Upper lobe of left lung (tissue), 6 donors: ENCODE measurements around the gene SACS. TPM values are rescaled to one million over a fixed set of nuclear protein-coding genes. Genes with fewer than 3 reads are reported as not detected.
A peak's percentile ranks its signal among the peaks of the same experiment; 100 is the strongest.

ENCODE experiments used
- ATAC-seq, 2 donors: fragments of 200-7000 bp; cut with Tn5 transposase; one replicate each; pipeline ENCODE4 v1.9.1; 2022; ENCODE audit warnings: mild to moderate bottlenecking in 2 of 2, moderate library complexity in 2 of 2; ENCODE audit not compliant: low FRiP score in 2 of 2
- DNase-seq, 2 donors: peaks; one replicate each; pipeline ENCODE4 v3.0.0-alpha.2; 2019 to 2020
- H3K27ac ChIP-seq, 4 donors: fragments of 200-600 bp; sonication (generic); one replicate each; pipeline ENCODE4 v1.5.1; 2016 to 2019
- H3K27me3 ChIP-seq, 4 donors: fragments of 200-600 bp; sonication (generic); one replicate each; pipeline ENCODE4 v1.5.1; 2017 to 2019
- H3K36me3 ChIP-seq, 4 donors: fragments of 200-600 bp; sonication (generic); one replicate each; pipeline ENCODE4 v1.5.1; 2016 to 2019
- H3K4me1 ChIP-seq, 4 donors: fragments of 200-600 bp; sonication (generic); one replicate each; pipeline ENCODE4 v1.5.1; 2018 to 2019
- H3K4me3 ChIP-seq, 4 donors: fragments of 200-600 bp; sonication (generic); one replicate each; pipeline ENCODE4 v1.5.1; 2017 to 2019; ENCODE audit warnings: mild to moderate bottlenecking in 2 of 4, moderate library complexity in 1 of 4
- H3K9me3 ChIP-seq, 4 donors: fragments of 200-600 bp; sonication (generic); one replicate each; pipeline ENCODE4 v1.5.1; 2018 to 2019
- CTCF ChIP-seq, 6 experiments: fragments of 450-650 bp in 4 of 6; fragments of 200-600 bp in 2 of 6; sonication (generic) in 2 of 6; IDR thresholded peaks; one replicate each; pipeline ENCODE4 v1.5.1; 2016 to 2019; ENCODE audit warnings: antibody characterized with exemption in 6 of 6
- EP300 ChIP-seq, 4 donors: sonication (generic); formaldehyde crosslinking; IDR thresholded peaks; one replicate each; pipeline ENCODE4 v1.5.1; 2017; ENCODE audit warnings: antibody characterized with exemption in 4 of 4, control low read depth in 2 of 4
- POLR2A ChIP-seq, 4 donors: fragments of 450-650 bp; IDR thresholded peaks; one replicate each; pipeline ENCODE4 v1.5.1; 2016 to 2017; ENCODE audit warnings: antibody characterized with exemption in 4 of 4, mild to moderate bottlenecking in 2 of 4
- POLR2AphosphoS5 ChIP-seq, 2 donors: sonication (generic); formaldehyde crosslinking; IDR thresholded peaks; one replicate each; pipeline ENCODE4 v1.5.1; 2017; ENCODE audit warnings: antibody characterized with exemption in 2 of 2
- WGBS, 2 donors: methylation state at CpG; one replicate each; pipeline ENCODE4 v1.1.5; 2017 to 2018; 5-methylcytosine and 5-hydroxymethylcytosine counted together
- total RNA-seq, 6 donors: library from RNA; depleted of rRNA in 4 of 6; stranded (reverse); fragments of >200 nt in 4 of 6; gene quantifications; one replicate each; pipeline versions ENCODE4 v1.1.0 to v1.2.1, GENCODE V29; 2016 to 2021
- donor health status: DM: no; HTN: no; CAD: no; lungs with moderate emphysema.
- donor health status: DM: no; HTN: yes; CAD: no; lungs with severe emphysema.

SACS gene
- total RNA-seq, 6 donors from 2014 or later = 2.4 to 25.1 (median 9.7) TPM

GRCh38 chr13:23292586-23292985 lies 140.9 kb downstream of the SACS start:
- TF ChIP-seq EP300 (IDR thresholded peaks at IDR 0.05) (no peak), POLR2A (IDR thresholded peaks at IDR 0.05) (no peak), POLR2AphosphoS5 (IDR thresholded peaks at IDR 0.05) (no peak)
- DNase-seq (no peak), ATAC-seq (no peak)
- H3K27me3 ChIP-seq = no peaks in the 10 kb centered on the region
- no peaks in the 10 kb centered on the region for H3K9me3 ChIP-seq
- no peak overlapping the region for H3K4me3 ChIP-seq
- H3K4me1 ChIP-seq = no peaks in the 10 kb centered on the region
- no peak overlapping the region for H3K27ac ChIP-seq
- no peaks in the 10 kb centered on the region for H3K36me3 ChIP-seq
- 74 to 87% methylated on average over 1 of the region's 1 CpG for WGBS, 2 donors

GRCh38 chr13:23289917-23290357 lies 143.6 kb downstream of the SACS start:
- no peak for TF ChIP-seq POLR2A (IDR thresholded peaks at IDR 0.05)
- TF ChIP-seq EP300 (IDR thresholded peaks at IDR 0.05) = no peak
- no peak for TF ChIP-seq CTCF (IDR thresholded peaks at IDR 0.05)
- Histone ChIP-seq H3K9me3 (no peaks in the 10 kb centered on the region), H3K4me3 (no peak overlapping the region), H3K27me3 (no peaks in the 10 kb centered on the region), H3K36me3 (no peaks in the 10 kb centered on the region), H3K27ac (no peak overlapping the region), H3K4me1 (no peaks in the 10 kb centered on the region)
- ATAC-seq = no peak
- no peak for DNase-seq
- 53 to 60% methylated on average over 5 of the region's 5 CpGs for WGBS, 2 donors

DNA sequence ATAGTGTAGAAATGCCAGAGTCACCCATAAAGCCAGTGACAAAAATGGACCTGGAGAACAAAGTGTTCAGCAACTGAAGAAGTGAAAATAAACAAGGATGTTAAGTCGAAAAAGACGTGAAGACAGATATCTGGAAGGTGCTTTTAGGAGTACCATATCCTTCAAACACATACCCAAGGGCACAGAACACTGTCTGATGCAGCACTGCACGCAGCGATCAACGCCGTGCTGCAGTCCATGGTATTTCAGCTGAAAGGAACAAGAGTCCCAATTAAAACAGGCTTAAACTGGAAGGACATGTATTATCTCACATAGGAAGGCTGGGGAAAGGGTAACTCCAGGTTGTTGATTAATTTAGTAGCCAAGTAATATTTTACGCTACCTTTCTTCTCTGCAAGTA lies 144.5 kb downstream of the SACS start:
- 68 to 75% methylated on average over 7 of the region's 7 CpGs for WGBS, 2 donors
- ATAC-seq = peak in 1 of 2 donors; percentile 47
- no peaks in the 10 kb centered on the region for H3K36me3 ChIP-seq

GRCh38 chr13:23288564-23288963 lies 144.9 kb downstream of the SACS start:
- DNase-seq = no peak
- peak in 1 of 2 donors; percentile 69 for ATAC-seq
- TF ChIP-seq POLR2AphosphoS5 (IDR thresholded peaks at IDR 0.05) (no peak), POLR2A (IDR thresholded peaks at IDR 0.05) (no peak), EP300 (IDR thresholded peaks at IDR 0.05) (no peak), CTCF (IDR thresholded peaks at IDR 0.05) (no peak)
- H3K4me3 ChIP-seq = no peak overlapping the region
- H3K9me3 ChIP-seq = no peaks in the 10 kb centered on the region
- WGBS, 2 donors = 97% methylated on average over 1 of the region's 1 CpG
- H3K27me3 ChIP-seq = no peaks in the 10 kb centered on the region
- no peaks in the 10 kb centered on the region for H3K36me3 ChIP-seq
- H3K4me1 ChIP-seq = no peaks in the 10 kb centered on the region
- H3K27ac ChIP-seq = no peak overlapping the region

More for the DNA sequence above, 144.5 kb downstream of the SACS start:
- Histone ChIP-seq H3K4me1 (no peaks in the 10 kb centered on the region), H3K27me3 (no peaks in the 10 kb centered on the region), H3K4me3 (no peak overlapping the region), H3K9me3 (no peaks in the 10 kb centered on the region), H3K27ac (no peak overlapping the region)
- TF ChIP-seq POLR2A (IDR thresholded peaks at IDR 0.05) (no peak), POLR2AphosphoS5 (IDR thresholded peaks at IDR 0.05) (no peak), EP300 (IDR thresholded peaks at IDR 0.05) (no peak), CTCF (IDR thresholded peaks at IDR 0.05) (no peak)
- DNase-seq = no peak

DNA sequence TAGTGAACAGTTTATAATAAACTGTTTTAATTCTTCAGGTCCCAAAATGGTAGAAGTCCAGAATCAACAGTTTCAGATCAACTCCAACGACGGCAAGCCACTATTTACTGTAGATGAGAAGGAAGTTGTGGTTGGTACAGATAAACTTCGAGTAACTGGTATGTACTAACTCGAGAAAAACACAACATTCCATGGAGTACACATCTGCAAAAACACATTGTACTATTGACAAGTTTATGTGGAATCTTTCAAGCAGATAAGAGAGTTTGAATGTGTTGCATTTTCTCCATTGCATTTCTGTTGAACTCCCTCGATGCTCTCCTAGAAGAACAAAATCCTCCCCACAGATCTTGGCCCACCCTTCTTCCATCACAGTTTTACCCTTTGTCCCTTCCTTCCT lies 154.2 kb downstream of the SACS start:
- Histone ChIP-seq H3K9me3 (no peaks in the 10 kb centered on the region), H3K27me3 (no peaks in the 10 kb centered on the region), H3K4me3 (no peak overlapping the region), H3K27ac (no peak overlapping the region), H3K36me3 (no peaks in the 10 kb centered on the region), H3K4me1 (no peaks in the 10 kb centered on the region)
- no peak for DNase-seq
- no peak for TF ChIP-seq POLR2A (IDR thresholded peaks at IDR 0.05)
- no peak for TF ChIP-seq CTCF (IDR thresholded peaks at IDR 0.05)
- no peak for ATAC-seq
- 59 to 63% methylated on average over 5 of the region's 5 CpGs for WGBS, 2 donors

Other genes with a start within 250 kb of the SACS start
- 10 to 100 TPM in 5 of 6 donors, 1 to 10 TPM in 1; 7.8 to 23.5 (median 14.5) TPM for gene TNFRSF19, start 136.7 kb upstream of the SACS start, total RNA-seq